GM19438 (cell line): ENCODE data around the gene SLC23A2.
A peak's percentile ranks its signal among the peaks of the same experiment; 100 is the strongest.

Source experiments
- ATAC-seq: cut with Tn5 transposase; IDR thresholded peaks from one replicate; pipeline ENCODE4 v1.9.1; 2021; ENCODE audit warnings: low read depth; ENCODE audit not compliant: unreplicated experiment

Gene SLC23A2

GRCh38 chr20:4971064-4971463, 30.2 kb downstream of the SLC23A2 start:
- no peak for ATAC-seq

- ATAC-seq: no peak
These were observed 33.4 kb downstream of the SLC23A2 start for GRCh38 chr20:4967752-4968477.

- ATAC-seq: no peak
These were observed 34.2 kb downstream of the SLC23A2 start for GRCh38 chr20:4966826-4967751.

GRCh38 chr20:4962241-4962855, 39.0 kb downstream of the SLC23A2 start:
- ATAC-seq: no peak

- no peak for ATAC-seq
These were observed 39.6 kb downstream of the SLC23A2 start for GRCh38 chr20:4961746-4962145.

- no peak for ATAC-seq
These were observed 41.7 kb downstream of the SLC23A2 start for GRCh38 chr20:4959592-4959991.

GRCh38 chr20:4957939-4958362, 43.4 kb downstream of the SLC23A2 start:
- ATAC-seq: no peak

- no peak for ATAC-seq
These were observed 44.1 kb downstream of the SLC23A2 start for GRCh38 chr20:4957187-4957586.

GRCh38 chr20:4956200-4956810, 45.0 kb downstream of the SLC23A2 start:
- no peak for ATAC-seq

GRCh38 chr20:4953881-4954280, 47.4 kb downstream of the SLC23A2 start:
- ATAC-seq: no peak

- ATAC-seq: no peak
These were observed 49.1 kb downstream of the SLC23A2 start for GRCh38 chr20:4952229-4952628.

GRCh38 chr20:4951299-4951698, 50.0 kb downstream of the SLC23A2 start:
- ATAC-seq: no peak

GRCh38 chr20:4950841-4951240, 50.5 kb downstream of the SLC23A2 start:
- no peak for ATAC-seq

GRCh38 chr20:4950437-4950836, 50.9 kb downstream of the SLC23A2 start:
- ATAC-seq: no peak

GRCh38 chr20:4949833-4950178, 51.5 kb downstream of the SLC23A2 start:
- ATAC-seq: peak; percentile 70

GRCh38 chr20:4947817-4948559, 53.3 kb downstream of the SLC23A2 start:
- ATAC-seq: no peak

- ATAC-seq: no peak
These were observed 54.3 kb downstream of the SLC23A2 start for GRCh38 chr20:4946986-4947385.

- no peak for ATAC-seq
These were observed 54.7 kb downstream of the SLC23A2 start for GRCh38 chr20:4946585-4946984.

- ATAC-seq: no peak
These were observed 56.6 kb downstream of the SLC23A2 start for GRCh38 chr20:4944518-4945313.
